Endodermal cell (in vitro differentiated cells): ENCODE data around the gene XBP1. TPM values are rescaled to one million over a fixed set of nuclear protein-coding genes. Genes with fewer than 3 reads are reported as not detected.

Experiments
- DNase-seq: peaks from one replicate; pipeline ENCODE4 v3.0.0-alpha.2; 2017
- H3K27ac ChIP-seq: 2 replicates; pipeline ENCODE4 v1.5.1; 2013; ENCODE audit warnings: mild to moderate bottlenecking, low read depth, low read length, moderate library complexity
- H3K27me3 ChIP-seq: 2 replicates; pipeline ENCODE4 v1.6.1; 2013; ENCODE audit warnings: mild to moderate bottlenecking, low read length, moderate library complexity; ENCODE audit not compliant: insufficient read depth, control insufficient read depth, poor library complexity, severe bottlenecking
- H3K36me3 ChIP-seq: 2 replicates; pipeline ENCODE4 v1.7.0; 2013; ENCODE audit warnings: mild to moderate bottlenecking, low read length, moderate library complexity; ENCODE audit not compliant: control insufficient read depth, insufficient read depth
- H3K4me1 ChIP-seq: one replicate; pipeline ENCODE4 v1.7.0; 2013; ENCODE audit warnings: low read length; ENCODE audit not compliant: control insufficient read depth, insufficient read depth
- H3K4me3 ChIP-seq: 2 replicates; pipeline ENCODE4 v1.5.1; 2013; ENCODE audit warnings: mild to moderate bottlenecking, low read length, moderate library complexity
- H3K9ac ChIP-seq: 2 replicates; pipeline ENCODE4 v1.6.1; 2013; ENCODE audit warnings: mild to moderate bottlenecking, low read length, moderate library complexity; ENCODE audit not compliant: poor library complexity, severe bottlenecking; ENCODE audit errors: extremely low read depth
- H3K9me3 ChIP-seq: 2 replicates; pipeline ENCODE4 v1.6.1; 2013; ENCODE audit warnings: mild to moderate bottlenecking, low read length, moderate library complexity; ENCODE audit not compliant: control insufficient read depth
- H3K27ac Mint-ChIP-seq: 2 replicates; pipeline ENCODE4 v1.8.0; 2020; ENCODE audit warnings: mixed read lengths
- H3K27me3 Mint-ChIP-seq: 2 replicates; pipeline ENCODE4 v1.8.0; 2021; ENCODE audit warnings: mild to moderate bottlenecking, mixed read lengths; ENCODE audit not compliant: insufficient read depth
- H3K36me3 Mint-ChIP-seq: 2 replicates; pipeline ENCODE4 v1.8.0; 2020; ENCODE audit warnings: low read depth, mixed read lengths
- H3K4me1 Mint-ChIP-seq: 2 replicates; pipeline ENCODE4 v1.8.0; 2020; ENCODE audit warnings: mixed read lengths
- H3K4me3 Mint-ChIP-seq: 2 replicates; pipeline ENCODE4 v1.8.0; 2020; ENCODE audit warnings: mild to moderate bottlenecking, moderate library complexity, mixed read lengths
- H3K9me3 Mint-ChIP-seq: 2 replicates; pipeline ENCODE4 v1.8.0; 2020; ENCODE audit warnings: mild to moderate bottlenecking, mixed read lengths
- WGBS, 2 experiments: methylation state at CpG; one replicate each; pipeline versions ENCODE4 v1.1.5 to v1.1.7; 2013; ENCODE audit warnings: missing lambda C conversion rate in 2 of 2, mixed read lengths in 1 of 2; ENCODE audit not compliant: insufficient coverage in 1 of 2, insufficient read length in 1 of 2; 5-methylcytosine and 5-hydroxymethylcytosine counted together
- total RNA-seq, 2 donors: library from RNA; stranded (reverse); fragmentation: NEBNext Ultra II Directional in 1 of 2; extraction: Animal tissue kit (Norgen Biotek cat#: 25700) in 1 of 2; gene quantifications; 2 replicates in 1 of 2; 3 replicates in 1 of 2; pipeline ENCODE4 v1.2.1, GENCODE V29; 2021
- TF ChIP-seq, protein P1 (sequence below): fragments of 200-600 bp; sonication (generic); conservative IDR thresholded peaks from 2 replicates; pipeline ENCODE4 v1.5.0; 2021; ENCODE audit warnings: antibody characterized with exemption, mild to moderate bottlenecking

XBP1 gene
- total RNA-seq, 2 donors from 2014 or later, result 103 to 111 TPM

DNA sequence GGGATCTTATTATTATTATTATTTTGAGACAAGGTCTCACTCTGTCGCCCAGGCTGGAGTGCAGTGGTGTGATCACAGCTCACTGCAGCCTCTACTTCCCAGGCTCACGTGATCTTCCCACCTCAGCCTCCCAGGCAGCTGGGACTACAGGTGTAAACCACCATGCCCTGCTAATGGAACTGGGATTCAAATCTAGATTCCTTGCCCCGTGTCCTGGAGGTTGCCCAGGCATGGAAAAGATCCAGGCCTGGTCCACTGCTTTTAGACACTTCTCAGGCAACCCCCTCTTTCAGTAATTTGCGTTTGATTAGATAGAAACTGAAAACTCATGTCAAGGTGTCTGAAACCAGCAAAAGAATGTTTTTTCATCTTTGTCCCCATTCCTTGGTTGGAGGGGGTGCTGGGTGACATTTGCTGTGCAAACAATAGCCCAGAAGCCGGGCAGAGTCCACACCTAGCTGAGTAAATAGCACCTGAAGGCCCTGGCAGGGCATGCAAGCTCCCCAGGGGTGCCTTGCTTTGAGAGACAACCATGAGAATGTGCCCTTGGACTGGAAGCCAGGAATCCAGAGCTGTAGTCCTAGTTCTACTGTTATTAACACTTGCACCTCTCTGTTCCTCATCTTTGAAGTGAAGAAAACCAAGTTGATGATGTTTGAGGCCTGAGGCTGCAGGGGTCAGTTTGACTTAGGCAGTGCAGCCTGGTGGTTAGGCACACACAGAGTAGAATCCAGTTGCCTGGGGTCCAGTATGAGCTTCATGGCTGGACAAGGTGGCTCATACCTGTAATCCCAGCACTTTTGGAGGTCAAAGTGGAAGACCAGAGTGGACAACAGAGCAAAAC, 19.1 kb upstream of the XBP1 start:
- Histone ChIP-seq H3K27ac (no peak overlapping the region), H3K36me3 (no peaks in the 10 kb centered on the region), H3K4me3 (no peak overlapping the region), H3K9ac (no peak overlapping the region), H3K9me3 (no peaks in the 10 kb centered on the region), H3K27me3 (no peaks in the 10 kb centered on the region), H3K4me1 (peaks cover 4% of the 10 kb centered on the region)
- Mint-ChIP-seq H3K27me3 (no peaks in the 10 kb centered on the region), H3K9me3 (peaks cover 2% of the 10 kb centered on the region), H3K36me3 (peaks cover 7% of the 10 kb centered on the region), H3K4me3 (no peak overlapping the region), H3K4me1 (peaks cover 23% of the 10 kb centered on the region), H3K27ac (peak overlapping the region; percentile 41)
- 83 to 90% methylated on average over 4 to 5 of the region's 5 CpGs for WGBS, 2 experiments
- TF ChIP-seq, protein P1, sequence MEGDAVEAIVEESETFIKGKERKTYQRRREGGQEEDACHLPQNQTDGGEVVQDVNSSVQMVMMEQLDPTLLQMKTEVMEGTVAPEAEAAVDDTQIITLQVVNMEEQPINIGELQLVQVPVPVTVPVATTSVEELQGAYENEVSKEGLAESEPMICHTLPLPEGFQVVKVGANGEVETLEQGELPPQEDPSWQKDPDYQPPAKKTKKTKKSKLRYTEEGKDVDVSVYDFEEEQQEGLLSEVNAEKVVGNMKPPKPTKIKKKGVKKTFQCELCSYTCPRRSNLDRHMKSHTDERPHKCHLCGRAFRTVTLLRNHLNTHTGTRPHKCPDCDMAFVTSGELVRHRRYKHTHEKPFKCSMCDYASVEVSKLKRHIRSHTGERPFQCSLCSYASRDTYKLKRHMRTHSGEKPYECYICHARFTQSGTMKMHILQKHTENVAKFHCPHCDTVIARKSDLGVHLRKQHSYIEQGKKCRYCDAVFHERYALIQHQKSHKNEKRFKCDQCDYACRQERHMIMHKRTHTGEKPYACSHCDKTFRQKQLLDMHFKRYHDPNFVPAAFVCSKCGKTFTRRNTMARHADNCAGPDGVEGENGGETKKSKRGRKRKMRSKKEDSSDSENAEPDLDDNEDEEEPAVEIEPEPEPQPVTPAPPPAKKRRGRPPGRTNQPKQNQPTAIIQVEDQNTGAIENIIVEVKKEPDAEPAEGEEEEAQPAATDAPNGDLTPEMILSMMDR, result no peak
- DNase-seq, result no peak

DNA sequence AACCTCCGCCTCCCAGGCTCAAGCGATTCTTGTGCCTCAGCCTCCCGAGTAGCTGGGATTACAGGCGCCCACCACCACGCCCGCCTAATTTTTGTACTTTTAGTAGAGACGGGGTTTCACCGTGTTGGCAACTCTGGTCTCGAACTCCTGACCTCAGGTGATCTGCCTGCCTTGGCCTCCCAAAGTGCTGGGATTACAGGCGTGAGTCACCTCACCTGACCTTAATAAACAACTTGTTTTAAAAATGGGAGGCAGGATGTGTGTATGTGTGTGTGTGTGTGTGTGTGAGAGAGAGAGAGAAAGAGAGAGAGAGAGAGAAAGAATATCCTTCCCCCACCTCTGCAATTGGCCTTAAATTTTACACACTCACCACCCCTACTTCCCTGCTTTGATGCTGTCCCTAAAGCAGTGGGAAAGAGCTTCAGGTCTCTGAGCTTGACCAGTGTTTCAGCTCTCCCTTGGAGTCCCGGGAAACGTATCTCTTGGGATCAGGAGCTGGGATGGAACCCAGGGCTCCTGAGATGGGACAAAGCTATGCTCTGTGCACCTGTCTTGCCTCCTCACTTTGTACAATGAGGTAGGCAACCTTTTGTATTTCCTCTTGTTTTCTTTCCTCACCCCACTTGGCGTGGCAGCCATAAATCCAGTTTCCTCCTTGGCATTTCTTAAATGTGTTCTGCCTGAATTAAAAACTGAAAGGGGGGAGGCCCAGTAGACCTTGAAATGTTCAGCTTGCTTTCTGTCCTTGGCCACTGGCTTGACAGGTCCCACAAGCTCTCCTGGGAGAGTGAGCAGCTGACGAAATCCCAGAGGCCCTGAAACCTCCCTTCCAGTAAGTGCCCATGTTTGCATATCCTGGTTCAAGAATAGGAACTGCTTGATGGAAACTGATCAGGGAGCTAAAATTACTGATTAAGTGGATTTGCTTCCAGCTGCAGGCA, 17.8 kb upstream of the XBP1 start:
- Histone ChIP-seq H3K27me3 (no peaks in the 10 kb centered on the region), H3K27ac (no peak overlapping the region), H3K9ac (no peak overlapping the region), H3K36me3 (no peaks in the 10 kb centered on the region), H3K4me1 (peaks cover 4% of the 10 kb centered on the region), H3K9me3 (no peaks in the 10 kb centered on the region), H3K4me3 (no peak overlapping the region)
- DNase-seq, result no peak
- Mint-ChIP-seq H3K4me3 (no peak overlapping the region), H3K27me3 (no peaks in the 10 kb centered on the region), H3K36me3 (peaks cover 7% of the 10 kb centered on the region), H3K9me3 (peaks cover 2% of the 10 kb centered on the region), H3K4me1 (peaks cover 20% of the 10 kb centered on the region), H3K27ac (peak overlapping the region; percentile 44)
- 91 to 95% methylated on average over 12 to 14 of the region's 14 CpGs for WGBS, 2 experiments
- TF ChIP-seq, protein P1, result no peak

DNA sequence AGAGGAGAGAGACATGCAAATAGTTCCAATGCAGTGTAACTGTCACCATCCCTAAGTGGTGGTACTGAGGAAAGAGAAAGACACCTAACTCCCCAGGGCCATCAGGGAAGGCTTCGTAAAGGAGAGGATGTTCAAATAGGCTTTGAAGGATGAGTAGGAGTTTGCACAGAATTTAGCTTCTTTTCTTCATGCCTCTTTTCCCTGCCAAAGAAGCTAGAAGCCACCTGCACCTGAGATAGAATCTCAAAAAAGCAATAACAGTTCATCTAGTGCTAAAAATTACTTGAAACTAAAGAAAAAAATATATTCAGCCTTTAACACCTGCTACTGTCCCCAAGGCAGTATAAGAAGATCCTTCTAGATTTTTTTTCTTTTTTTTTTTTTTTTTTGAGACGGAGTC, 16.7 kb upstream of the XBP1 start:
- H3K4me3 Mint-ChIP-seq, result no peak overlapping the region
- H3K27ac ChIP-seq, result no peak overlapping the region
- 88 to 89% methylated on average over 1 of the region's 2 CpGs for WGBS, 2 experiments
- H3K27ac Mint-ChIP-seq, result no peak overlapping the region
- H3K4me3 ChIP-seq, result no peak overlapping the region
- peaks cover 4% of the 10 kb centered on the region for H3K4me1 ChIP-seq
- H3K36me3 ChIP-seq, result no peaks in the 10 kb centered on the region
- H3K27me3 Mint-ChIP-seq, result no peaks in the 10 kb centered on the region
- TF ChIP-seq, protein P1, result no peak
- H3K9ac ChIP-seq, result no peak overlapping the region
- DNase-seq, result no peak
- H3K4me1 Mint-ChIP-seq, result peaks cover 16% of the 10 kb centered on the region
- peaks cover 7% of the 10 kb centered on the region for H3K36me3 Mint-ChIP-seq
- H3K27me3 ChIP-seq, result no peaks in the 10 kb centered on the region
- H3K9me3 ChIP-seq, result no peaks in the 10 kb centered on the region
- peaks cover 2% of the 10 kb centered on the region for H3K9me3 Mint-ChIP-seq
